GM21723 (cell line): ENCODE results near the gene SIVA1.

Source experiments
- ATAC-seq: cut with Tn5 transposase; IDR thresholded peaks from one replicate; pipeline ENCODE4 v1.9.1; 2021; ENCODE audit warnings: mild to moderate bottlenecking, moderate library complexity; ENCODE audit not compliant: unreplicated experiment

SIVA1 gene, protein sequence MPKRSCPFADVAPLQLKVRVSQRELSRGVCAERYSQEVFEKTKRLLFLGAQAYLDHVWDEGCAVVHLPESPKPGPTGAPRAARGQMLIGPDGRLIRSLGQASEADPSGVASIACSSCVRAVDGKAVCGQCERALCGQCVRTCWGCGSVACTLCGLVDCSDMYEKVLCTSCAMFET

DNA sequence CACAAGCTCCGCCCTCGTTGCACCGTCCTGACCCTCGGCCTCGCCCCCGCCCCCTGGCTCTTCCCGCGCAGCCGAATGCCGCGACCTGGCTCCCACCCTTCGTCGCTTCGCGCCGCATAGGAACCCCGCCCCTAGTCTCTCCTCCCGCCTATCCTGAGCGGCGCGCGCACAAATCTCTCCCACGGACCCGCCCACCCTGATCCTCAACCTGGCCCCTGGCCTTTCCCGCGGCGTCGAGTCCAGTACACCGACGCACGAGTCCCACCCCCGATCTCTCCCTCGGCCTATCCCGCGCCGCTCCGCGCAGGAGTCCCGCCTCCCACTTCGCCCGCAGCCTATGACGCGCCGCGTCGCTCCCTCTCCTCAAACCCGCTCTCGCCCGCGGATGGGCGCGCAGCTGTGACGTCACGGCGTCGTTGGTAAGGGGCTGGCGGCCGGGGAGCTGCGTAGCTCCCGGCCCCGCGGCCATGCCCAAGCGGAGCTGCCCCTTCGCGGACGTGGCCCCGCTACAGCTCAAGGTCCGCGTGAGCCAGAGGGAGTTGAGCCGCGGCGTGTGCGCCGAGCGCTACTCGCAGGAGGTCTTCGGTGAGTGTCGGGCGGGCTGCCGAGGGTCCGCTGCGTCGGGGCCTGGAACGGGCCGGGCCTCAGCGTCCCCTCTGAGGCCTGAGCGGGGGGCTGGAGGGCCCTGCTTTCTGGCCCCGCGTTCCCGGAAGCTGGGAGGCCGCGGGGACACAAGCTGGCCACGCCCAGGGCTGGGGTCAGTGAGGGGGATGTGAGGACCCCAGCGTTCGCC, at the start of gene SIVA1:
Gene SIVA1 (plus strand): TSS at position 413 of the 793 bp plus-strand sequence. CDS start 55 bp downstream, at position 468.
- peak; percentile 92 for ATAC-seq

DNA sequence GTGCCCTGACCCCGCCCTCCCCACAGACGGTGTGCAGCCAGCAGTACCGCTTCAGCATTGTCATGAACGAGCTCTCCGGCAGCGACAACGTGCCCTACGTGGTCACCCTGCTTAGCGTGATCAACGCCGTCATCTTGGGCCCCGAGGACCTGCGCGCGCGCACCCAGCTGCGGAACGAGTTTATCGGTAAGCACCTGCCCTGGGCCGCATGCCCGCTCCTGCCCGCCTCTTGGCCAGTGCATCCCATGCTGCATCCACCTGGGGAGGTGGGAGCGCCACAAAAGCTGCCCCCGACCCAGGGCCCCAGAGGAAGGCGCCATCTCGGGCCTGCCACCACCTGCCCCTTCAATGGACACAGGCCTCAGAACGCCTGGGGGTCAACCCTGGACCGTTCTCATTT, 49.7 kb upstream of the SIVA1 start:
- ATAC-seq, result no peak

DNA sequence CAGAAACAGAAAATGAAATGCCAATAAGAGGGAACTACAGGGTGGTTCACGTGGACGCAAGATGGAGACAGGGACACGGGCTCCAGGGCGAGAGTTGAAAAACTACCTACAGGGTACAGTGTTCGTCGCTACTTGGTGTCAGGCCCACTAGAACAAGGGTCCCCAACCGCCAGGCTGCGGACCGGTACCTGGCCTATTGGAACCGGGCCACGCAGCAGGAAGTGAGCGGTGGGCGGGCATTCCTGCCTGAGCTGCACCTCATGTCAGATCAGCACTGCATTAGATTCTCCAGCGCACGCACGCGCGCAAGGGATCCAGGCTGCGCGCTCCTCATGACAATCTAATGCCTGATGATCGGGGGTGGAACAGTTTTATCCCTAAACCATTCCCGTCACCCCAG, 48.7 kb upstream of the SIVA1 start:
- no peak for ATAC-seq

DNA sequence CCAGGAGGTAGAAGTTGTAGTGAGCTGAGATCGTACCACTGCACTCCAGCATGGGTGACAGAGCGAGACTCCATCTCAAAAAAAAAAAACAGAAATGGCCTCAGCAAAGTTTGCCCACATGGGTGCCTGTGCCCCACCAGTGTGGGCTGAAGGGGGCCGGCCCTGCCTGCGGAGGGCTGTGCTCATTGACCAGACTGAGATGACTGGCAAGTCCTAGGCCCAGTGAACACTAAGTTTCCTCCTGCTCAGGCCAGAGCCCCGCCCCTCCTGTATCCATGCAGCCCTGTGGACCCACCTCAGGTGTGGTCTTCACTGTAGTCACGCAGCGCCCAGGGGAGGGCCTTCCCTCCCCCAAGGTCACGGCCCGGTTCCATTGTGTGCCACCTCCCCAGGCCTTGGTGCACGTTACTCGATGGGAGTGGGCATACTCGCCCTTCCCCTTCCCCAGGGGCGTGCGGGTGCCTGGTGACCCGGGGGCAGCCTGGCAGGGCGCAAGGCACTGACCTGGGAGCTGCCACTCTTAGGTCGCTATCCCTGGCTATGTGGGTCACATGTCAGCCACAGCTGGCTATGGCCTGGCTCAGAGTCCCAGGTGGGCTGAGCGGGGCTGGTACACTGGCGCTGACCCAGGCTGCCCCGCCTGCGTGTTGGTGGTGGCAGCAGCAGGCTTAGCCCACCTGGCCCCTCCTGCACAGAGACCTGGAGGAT, 47.5 kb upstream of the SIVA1 start:
- no peak for ATAC-seq

DNA sequence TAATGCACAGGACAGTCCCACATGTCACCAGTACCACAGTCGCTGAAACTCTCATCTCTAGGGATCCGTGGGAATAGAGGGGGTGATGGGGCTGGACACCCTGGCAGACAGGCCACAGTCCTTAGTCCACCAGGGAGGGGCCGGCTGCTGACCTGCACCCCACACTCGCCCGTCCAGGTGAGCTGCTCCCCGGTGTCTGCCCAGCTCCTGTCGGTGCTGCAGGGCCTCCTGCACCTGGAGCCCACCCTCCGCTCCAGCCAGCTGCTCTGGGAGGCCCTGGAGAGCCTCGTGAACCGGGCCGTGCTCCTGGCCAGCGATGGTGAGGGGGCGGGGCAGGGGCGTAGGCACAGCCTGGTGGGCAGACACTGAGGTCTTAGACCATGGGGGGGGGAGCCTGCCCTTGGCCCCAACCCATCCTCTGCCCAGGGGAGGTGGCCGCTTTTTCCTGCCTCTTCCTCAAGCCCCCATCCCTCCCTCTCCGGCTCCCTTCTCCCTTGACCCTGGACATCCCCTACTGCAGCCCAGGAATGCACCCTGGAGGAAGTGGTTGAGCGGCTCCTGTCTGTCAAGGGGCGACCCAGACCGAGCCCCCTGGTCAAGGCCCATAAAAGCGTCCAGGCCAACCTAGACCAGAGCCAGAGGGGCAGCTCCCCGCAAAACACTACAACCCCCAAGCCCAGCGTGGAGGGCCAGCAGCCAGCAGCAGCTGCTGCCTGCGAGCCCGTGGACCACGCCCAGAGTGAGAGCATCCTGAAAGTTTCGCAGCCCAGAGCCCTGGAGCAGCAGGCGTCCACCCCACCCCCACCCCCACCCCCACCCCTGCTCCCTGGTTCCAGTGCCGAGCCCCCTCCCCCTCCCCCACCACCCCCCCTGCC, 46.0 kb upstream of the SIVA1 start:
- ATAC-seq, result no peak

DNA sequence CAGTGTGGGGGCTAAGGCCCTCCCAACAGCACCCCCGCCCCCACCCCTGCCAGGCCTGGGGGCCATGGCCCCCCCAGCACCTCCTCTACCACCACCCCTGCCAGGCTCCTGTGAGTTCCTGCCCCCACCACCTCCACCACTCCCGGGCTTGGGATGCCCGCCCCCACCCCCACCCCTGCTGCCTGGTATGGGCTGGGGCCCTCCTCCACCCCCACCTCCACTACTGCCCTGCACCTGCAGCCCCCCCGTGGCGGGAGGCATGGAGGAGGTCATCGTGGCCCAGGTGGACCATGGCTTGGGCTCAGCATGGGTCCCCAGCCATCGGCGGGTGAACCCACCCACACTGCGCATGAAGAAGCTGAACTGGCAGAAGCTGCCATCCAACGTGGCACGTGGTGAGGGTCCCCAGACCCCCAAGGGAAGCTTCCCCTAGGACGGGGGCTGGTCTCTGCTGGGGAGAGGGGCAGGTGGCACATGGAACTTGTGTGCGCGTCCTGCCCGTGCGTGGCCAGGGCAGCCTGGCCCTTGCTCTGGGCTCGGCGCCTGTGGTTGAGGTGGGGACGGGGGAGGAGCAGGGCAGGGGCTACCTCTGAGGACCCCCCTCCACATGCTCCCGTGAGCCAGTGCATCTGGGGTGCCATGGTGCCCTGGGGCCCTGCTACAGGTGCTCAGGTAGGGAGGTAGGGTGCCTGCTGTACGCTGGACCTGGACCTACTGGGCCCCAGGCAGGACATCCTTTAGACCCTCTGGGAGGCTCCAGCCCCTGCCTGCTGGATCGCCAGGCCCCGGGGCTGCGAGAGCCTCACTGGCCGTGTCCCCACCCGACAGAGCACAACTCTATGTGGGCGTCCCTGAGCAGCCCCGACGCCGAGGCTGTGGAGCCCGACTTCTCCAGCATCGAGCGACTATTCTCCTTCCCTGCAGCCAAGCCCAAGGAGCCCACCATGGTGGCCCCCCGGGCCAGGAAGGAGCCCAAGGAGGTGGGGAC, 45.0 kb upstream of the SIVA1 start:
- ATAC-seq, result no peak

DNA sequence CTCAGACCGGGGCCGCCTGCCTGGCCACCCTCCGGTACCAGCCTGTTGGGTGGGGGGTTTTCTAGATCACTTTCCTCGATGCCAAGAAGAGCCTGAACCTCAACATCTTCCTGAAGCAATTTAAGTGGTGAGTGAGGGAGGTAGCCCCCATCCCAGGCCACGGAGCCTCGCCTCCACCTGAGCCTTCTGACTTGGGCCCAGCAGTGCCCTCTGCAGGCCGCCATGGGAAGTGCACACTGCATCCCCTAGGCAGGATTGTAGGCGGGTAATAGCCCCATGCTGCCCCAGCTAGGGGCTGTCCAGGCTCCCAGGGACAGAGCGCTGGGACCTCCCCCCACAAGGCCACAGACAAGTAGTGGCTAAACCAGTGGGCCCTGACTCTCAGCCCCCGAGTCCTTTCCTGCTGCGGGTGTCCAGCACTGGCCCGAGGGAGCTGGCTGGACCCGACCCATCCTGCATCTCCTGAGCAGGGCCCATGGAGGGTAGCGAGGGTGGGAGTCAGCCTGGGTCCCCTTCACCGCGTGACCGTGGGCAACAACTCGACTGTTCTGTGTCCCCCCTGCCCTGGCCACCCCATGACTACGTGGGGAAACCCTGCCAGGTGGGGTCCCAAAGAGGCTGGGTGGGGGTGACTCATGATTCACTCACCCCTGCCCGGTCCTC, 44.2 kb upstream of the SIVA1 start:
- no peak for ATAC-seq

DNA sequence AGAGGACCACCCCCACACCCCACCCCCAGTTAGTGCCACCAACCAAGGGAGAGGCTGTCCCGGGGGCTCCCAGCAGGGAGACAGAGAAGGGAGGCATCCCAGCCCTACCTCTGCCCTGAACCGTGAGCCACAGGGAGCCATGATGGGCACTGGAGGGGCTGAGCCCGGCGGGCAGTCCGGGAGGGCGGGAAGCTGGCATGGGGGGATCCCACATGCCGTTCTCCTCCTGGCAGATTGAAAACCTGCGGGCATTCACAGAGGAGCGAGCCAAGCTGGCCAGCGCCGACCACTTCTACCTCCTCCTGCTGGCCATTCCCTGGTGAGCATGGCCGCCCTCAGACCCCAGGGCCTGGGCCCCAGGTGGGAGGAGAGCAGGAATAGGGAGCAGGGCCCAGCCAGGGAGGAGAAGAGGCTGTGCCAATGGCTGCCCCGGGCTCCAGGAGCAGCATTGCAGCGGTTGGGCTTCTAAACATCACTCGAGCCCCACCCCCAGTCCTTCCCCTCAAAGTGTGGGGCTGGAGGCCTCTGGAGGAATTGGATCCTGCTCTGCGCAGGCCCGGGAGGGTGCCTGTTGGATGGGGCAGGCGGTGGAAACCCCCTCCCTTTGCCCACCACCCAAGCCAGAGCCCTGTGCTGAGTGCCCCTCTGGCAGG, 43.4 kb upstream of the SIVA1 start:
- no peak for ATAC-seq

DNA sequence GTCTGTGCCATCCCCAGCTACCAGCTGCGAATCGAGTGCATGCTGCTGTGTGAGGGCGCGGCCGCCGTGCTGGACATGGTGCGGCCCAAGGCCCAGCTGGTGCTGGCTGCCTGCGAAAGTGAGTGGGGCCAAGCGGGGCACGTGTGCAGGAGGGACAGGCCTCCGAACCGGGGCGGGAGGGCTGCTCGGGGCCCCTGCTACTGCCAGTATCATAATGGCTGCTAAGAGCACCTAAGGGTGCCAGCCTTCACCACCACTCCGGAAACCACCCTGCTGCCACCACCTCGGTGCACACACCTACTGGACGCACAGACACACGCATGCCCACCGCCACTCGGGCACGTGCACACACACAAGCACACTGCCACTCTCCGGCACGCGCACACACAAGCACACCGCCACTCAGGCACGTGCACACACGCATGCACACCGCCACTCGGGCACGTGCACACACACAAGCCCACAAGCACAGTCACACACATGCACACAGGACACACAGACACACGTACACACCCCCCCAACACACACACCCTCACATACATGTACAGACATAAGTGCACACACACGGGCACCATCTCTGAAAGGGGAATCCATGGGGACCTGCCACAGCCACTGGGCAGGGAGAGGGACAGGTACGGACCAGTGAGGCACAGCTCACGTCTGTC, 42.7 kb upstream of the SIVA1 start:
- ATAC-seq, result no peak

DNA sequence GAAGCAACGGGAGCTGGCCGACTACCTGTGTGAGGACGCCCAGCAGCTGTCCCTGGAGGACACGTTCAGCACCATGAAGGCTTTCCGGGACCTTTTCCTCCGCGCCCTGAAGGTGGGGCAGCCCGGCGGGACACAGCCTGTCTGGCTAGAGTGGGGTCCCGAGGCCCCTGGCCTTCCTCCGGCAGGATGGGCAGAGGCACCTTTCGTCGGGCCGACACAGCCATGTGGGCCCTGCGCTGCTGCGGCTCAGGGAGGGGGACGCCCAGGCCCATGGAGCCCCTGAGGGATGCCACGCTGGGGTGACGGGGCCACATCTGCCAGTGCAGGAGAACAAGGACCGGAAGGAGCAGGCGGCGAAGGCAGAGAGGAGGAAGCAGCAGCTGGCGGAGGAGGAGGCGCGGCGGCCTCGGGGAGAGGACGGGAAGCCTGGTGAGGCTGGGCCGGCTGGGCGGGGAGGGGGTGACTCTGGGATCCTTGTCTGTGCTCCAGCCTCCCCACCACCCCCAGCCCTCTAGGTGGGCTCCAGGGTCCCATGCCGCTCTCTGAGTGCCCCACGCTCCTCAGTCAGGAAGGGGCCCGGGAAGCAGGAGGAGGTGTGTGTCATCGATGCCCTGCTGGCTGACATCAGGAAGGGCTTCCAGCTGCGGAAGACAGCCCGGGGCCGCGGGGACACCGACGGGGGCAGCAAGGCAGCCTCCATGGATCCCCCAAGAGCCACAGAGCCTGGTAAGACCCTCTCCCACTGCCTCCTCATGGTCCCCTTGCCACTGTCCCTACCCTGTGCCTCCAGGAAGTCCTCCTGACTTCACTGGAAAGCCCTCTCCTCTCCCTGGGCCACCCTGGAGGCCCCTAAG, 39.8 kb upstream of the SIVA1 start:
- ATAC-seq, result no peak

DNA sequence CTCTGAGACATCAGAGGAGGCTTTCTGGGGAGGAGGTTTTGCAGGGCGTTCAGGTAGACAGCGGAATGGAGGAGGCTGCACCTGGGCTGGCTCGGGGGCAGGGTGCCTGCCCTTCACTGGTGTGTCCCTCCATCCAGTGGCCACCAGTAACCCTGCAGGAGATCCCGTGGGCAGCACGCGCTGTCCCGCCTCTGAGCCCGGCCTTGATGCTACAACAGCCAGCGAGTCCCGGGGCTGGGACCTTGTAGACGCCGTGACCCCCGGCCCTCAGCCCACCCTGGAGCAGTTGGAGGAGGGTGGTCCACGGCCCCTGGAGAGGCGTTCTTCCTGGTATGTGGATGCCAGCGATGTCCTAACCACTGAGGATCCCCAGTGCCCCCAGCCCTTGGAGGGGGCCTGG, 38.9 kb upstream of the SIVA1 start:
- ATAC-seq, result no peak

DNA sequence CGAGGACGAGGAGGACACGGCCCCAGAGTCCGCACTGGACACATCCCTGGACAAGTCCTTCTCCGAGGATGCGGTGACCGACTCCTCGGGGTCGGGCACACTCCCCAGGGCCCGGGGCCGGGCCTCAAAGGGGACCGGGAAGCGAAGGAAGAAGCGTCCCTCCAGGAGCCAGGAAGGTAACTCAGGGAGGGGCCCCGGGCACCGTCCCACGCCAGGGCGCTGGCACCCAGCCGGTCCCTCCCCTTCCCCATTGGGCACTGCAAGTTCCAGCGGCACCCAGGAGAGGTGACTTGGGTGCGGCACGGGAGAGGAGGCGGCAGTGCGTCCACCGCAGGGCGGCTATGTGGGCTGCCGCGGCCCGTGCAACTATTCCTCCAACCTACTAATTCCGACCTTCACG, 38.3 kb upstream of the SIVA1 start:
- ATAC-seq, result no peak

DNA sequence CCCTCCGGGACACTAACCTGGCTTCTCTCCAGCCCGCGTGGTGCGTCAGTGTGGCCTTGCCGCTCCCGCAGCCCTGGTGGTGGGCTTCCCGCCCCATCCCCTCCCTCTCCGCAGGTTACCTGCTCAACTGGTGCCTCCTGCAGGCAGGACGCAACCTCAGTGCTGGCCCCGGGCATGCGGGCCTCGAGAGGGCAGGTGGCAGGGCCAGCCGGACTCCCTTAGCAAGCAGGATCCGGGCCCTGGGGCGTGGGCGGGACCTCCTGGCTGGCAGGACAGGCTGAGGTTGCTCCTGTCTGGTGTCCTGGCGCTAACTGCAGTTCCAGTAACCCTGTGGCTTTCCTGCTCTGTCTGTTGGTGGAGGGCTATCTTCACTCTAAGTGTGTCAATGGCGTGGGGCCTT, 37.5 kb upstream of the SIVA1 start:
- ATAC-seq, result no peak

DNA sequence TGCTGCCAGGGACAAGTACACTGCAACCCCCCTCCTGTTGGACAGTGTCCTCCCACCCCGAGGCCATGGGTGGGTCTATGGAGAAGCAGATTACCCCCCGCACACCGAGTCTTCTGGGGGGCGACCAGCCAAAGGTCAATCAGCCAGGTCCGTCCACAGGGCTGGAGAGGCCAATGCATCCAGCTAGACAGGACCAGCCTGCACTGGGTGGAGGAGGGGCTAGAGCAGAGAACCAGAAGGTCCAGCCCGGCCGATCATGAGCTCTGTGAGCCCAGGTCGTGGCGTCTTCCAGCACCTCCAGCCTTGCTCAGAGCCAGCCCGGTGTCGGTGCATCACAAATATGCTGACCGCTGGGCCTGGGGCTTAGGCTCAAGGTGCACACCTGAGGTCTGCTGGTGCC, 37.1 kb upstream of the SIVA1 start:
- ATAC-seq, result no peak

DNA sequence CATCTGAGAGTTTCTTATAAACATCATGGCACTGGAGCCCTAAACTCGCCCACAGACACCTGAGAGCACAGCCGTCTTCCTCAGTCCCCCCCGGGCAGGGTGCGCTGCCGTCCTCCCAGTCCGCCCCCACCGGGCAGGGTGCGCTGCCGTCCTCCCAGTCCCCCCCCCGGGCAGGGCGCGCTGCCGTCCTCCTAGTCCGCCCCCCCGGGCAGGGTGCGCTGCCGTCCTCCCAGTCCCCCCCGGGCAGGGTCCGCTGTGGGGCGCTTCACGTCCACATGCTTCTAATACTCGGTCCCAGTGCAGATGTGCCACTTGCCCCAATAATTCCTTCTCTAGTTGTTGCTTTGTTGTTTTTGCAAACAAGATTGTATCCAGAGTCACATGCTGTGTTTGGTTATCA, 35.8 kb upstream of the SIVA1 start:
- no peak for ATAC-seq

DNA sequence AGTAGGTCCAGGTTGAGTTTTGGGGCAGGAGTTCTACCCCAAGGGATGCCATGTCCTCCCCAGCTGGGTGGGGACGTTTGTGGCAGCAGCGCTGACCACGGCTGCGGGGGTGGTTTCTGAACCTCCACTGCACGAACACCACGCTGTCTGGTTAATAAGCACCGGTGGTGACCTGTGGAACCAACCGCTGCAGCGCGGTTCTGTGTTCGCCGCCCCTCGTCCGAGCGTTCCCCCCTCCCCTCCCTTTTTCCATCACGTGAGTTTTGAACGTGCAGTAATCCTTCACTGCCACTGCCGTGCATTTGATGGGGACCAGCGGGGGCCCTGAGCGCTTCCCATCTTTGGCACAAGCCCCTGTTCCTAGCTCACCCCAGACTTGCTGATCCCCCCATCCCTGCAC, 35.3 kb upstream of the SIVA1 start:
- no peak for ATAC-seq

DNA sequence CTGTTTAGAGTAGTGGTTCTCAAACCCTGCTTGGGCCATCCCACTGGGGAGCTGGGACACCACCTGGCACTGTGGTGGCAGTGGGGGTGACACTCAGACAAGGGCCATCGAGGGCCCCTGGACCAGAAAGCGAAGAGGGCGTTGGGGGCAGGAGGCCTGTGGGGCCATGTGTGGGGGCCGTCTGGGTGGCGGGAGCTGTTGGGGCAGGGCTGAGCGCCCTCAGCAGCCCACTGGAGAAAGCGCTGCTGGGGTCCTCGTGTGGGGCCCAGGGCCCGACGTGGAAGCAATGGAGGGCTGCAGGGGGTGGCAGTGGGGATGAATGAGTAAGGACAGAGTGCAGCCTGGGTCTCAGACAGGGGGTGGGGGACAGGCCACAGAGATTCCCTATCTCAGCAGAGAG, 34.8 kb upstream of the SIVA1 start:
- ATAC-seq, result no peak
